ENCODE results near the gene ASB18.

Gene ASB18

GRCh38 chr2:236173729-236174607, 90.2 kb downstream of the ASB18 start:
- no peak for DNase-seq (ENCODE audit: low spot score)

DNA sequence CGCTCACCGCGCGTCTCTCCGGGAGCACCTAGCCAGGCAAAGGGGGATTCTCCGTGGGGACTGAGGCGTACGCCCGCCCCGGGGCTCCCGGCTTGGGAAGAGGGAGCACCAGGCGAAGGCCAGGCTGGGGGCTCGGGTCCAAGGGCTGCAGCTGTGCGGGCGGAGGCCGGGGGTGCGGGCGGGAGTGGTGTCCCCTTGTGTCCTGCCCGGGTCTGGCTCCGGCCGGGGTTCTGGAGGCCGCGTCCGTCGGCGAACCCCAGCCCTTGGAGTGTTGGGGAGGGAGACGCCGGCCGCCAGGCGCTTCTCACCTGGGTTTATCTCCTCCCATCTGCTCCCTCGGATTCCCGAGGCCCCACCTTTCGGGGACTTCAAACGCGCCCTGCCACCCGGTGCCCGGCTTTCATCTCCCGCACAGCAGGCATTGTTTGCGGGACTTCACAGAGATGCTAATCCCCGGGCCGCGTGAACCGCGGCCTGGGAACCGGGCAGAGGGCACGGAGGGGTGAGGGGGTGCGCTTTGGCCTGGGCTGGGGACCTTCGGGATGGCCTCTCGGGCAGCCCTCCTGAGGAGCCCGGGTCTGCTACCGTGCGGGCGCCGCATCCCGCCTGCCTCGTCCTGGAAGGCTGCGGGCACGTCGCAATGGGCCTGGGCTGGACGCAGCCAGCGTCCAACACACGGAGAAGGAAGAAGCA, 91.0 kb downstream of the ASB18 start:
- no peak for DNase-seq (ENCODE audit: low spot score)

DNA sequence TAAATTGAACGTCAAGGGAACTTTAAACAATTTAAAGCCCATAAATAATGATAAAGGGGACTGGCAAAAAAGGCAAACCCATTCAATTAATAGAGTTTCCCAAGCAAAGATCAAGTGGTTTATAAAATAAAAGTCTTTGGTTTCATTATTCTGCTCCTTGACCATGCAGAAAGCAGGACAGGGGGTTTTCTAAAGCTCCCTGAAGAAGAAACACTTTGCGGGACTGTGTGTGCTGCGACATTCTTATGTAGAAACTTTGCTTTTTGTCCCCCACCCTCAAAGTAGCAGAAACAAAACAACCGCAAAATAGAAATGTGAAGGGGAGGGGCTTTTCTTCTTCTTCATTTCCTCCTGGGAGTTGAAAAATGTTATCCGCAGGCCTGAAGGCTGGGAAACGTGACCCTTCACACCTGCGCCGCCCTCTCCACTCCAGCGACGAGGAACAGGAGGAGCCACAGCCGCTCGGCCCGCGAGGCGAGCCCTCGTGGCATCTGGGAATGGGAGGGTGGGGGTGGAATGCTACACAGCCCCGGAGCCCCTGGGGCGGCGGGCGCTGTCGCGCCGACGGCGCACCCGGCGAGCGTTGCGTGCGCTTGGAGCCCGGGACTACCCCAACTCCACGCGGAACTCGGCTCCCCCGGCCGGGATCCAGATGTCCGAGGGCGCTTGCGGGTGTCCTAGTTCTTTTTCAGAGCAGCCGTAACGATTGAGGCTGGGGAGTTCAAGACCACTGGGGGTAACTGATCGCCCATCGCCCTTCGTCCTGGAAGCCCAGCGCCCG, 91.8 kb downstream of the ASB18 start:
- DNase-seq (ENCODE audit: low spot score), result no peak

DNA sequence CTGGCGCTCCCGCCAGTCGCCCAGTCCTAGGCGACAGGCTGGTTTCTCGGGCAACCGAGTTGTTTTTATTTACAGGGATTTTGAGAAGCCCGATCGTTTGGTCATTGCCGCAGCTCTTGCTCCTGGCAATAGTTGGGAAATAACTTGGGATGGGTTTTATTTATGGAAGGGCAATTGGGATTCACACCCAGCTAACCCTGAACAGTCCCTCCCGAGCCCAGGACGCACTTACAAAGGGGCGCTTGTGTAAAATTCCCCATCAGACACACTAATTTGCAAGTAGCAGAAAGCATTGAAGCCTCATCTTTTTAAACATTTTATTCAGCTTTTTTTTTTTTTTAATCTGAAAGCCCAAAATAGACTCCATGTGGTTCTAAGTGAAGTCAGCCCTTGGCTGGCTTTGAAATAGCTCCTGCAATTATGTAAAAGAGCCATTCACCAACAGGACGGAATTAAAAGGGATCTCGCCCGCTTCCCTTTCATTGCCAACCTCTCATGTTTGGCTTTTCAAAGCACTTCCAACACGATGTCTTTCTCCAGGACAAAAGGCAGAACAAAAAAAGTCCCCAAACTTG, 92.4 kb downstream of the ASB18 start:
- no peak for DNase-seq (ENCODE audit: low spot score)

GRCh38 chr2:236171181-236171679, 93.0 kb downstream of the ASB18 start:
- DNase-seq (ENCODE audit: low spot score), result no peak

DNA sequence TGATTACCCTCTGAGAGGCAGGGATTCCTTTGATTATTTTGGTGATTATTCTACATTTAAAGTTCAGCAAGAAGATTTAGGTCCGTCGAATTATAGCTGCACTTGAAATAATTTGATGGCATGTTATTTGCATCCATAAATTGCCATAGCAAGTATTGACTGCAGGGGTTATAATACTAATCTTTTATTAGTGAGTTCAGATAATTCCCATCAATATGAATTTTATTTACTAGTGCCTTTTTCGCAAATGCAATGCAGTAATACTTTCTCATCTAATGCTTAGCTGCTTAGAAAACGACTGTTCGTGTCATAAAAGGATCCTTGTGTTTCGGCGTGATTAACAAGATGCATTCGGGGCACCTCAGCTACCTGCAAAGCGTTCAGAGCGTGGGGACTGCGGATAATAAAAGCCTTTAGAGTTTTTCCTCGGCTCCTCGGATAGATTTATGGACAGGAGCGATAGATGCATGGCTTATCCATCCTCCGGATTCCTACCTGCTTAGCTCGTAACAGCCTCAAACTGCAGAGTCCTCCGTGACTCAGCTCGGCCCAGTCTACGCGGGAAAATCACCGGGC, 93.5 kb downstream of the ASB18 start:
- no peak for DNase-seq (ENCODE audit: low spot score)

DNA sequence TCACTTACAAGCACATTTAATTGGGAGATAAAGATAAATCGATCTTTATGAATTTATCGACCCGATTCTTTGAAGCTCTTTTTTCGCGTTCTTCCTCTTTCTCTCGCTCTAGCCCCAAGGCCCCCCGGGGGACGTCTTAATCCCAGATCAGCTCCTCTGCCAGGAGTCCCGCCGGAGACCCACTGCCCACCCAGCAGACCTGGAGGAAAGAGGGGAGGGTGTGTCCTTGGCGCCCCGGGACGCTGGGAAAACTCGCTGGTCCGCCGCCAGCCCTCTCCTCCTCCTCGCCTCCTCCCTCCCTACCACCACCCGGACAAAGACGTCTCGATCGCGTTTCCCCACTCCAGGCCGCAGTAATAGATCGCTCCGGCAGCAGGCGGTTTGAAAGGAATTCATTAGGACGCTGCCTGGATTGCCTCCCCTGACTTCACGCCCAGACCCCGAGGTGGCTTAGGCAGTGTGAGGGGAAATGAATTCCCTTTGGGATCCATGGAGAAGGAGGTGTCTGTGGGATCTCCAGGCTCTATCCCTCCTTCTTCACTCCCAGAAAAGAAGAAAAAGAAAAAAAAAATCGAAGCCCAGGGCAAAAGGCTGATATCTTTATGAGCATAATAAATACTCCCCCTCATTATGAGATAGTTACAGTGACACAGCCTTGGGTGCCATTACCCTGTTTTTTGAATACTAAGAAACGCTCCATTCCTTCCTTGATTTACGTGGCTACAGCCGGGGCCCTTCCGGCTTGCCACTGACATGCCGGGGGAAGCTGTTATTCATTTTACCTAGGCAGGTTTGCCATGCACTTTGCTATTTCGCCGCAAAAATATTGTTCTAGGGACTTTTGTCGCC, 94.2 kb downstream of the ASB18 start:
- DNase-seq (ENCODE audit: low spot score), result no peak

DNA sequence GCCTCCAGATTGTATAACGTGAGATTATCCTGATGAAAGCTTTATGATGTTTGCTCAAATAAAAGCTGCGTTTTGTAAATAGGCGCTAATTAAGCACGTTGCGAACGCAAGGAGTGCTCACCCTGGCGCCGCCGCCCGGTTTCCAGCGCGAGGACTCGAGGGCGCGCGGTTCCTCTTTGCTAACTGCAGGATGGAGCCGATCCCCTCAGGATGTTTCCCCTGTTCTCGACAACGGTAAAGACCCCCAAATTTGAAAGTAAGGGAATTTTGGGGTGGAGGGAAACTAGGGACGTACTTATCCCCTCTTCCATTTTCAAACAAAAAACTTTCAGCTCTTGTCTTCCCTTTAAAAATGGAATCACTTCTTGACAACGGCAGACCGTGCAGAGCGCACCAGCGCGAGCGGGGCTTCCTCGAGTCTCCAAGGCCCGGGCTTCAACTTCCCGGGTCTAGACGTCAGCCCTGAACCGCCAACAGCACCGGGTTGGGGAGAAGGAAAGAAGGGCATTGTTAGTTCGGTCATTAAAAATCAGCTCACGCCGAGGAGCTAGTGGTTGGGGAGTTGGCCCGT, 95.0 kb downstream of the ASB18 start:
- DNase-seq (ENCODE audit: low spot score), result no peak

DNA sequence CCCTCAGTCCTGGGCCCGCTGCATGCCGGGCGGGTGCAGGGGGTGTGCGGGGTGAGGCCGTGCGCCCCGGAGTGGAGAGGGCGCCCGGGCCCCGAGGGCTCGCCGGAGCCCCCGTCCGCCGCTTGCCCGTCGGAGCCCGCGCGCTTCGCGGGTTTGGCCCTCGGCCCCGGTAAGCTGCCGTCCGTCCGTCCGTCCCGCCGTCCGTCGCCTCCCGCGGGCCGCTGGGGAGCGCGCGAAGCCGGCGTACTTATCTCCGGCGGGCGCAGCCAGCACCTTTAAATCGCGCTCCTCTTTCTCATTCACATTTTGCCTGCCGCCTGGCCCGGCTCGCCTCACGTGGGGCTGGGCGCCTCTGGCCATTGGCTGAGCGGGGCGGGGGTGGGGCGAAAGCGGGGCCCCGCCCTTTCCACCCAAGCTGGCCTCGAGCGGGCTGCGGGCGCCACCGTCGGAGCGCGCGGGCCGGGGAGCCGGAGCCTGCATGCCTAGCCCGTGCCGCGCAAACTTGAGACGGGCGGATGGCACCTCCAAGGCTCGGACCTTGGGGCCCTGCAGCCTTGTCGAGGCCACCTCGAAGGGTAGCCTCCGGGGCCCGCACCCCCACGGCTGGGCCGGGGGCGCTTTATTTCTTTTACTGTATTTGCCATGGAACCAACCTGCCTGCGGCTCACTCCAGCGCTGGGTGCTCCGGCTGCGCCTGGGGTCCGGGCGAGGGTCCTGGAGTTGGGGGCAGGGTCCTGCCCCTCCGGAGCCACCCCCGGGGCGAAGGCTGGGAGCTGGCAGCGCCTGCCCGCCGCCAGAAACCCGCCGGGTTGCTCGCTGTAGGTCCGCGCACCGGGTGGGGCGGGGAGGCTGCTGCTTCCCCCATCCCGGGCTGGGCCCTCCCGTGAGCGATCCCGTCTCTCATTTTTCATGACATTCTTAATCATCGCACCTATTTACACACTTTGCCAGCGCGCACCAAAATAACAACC, 95.8 kb downstream of the ASB18 start, which contains the start of gene GBX2:
Gene GBX2 (minus strand): TSS at position 277 of the 971 bp plus-strand sequence. CDS start 415 bp downstream, outside the sequence.
- peak; percentile 86 for DNase-seq (ENCODE audit: low spot score)

GRCh38 chr2:236167297-236168109, 96.7 kb downstream of the ASB18 start:
- DNase-seq (ENCODE audit: low spot score), result no peak

DNA sequence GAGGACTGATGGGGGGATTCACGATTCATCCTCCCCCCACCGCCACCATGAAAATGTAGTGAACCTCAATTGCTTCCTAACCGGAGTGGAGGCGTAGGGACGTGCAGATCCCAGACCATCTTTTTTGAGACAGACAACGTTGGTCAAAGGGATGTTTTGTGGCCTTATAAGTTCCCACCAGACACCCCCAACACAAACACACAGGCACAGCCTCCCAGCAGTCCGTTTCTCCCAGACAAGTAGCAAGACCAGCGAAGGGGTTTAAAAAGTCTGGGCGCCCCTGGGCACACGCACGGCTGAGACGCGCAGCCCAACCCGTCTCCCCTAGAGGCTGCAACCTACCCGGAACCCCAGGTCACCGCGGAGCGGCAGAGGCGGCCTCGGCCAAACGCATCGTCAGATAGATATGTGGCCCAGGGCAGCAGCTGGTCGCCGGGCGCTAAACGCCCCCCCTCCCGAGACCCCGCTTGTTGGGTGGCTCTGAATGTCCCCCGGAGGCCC, 97.4 kb downstream of the ASB18 start:
- no peak for DNase-seq (ENCODE audit: low spot score)

DNA sequence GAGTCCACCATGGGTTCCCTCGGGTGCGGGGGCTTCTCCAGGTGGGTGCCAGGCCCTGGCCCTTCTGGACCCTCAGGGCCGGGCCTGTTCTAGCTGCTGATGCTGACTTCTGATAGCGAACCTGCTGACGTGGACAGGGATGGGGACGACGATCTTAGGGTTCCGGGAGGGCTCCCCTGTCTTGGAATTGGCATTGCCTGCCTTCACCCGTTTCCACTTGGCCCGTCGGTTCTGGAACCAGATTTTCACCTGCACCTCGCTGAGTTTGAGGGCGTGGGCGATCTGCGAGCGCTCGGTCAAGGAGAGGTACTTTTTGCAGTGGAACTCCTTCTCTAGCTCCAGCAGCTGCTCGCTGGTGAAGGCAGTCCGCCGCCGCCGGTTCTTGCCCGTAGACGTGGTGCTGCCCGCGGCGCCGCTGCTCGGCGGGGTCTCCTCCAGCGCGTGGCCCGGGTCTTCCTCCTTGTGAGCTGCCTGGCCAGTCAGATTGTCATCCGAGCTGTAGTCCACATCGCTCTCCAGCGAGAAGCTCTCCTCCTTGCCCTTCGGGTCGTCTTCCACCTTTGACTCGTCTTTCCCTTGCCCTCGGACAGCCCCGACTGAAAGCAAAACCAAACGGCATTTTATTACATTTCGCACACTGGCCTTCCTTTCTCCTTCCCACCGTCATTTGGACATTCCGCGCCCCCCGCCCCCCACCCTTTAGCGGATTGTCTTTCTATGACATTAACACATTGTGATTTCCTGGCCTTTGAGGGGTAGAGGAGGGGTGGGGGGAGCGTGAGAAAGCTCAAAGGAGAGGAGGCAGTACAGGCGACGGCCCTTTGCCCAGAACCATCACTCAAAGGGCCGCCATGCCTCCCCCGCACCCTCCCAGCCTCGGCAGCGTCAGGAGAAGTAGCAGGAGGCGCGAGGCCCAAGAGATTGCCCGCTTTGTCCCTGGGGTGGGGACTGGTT, 98.1 kb downstream of the ASB18 start:
- no peak for DNase-seq (ENCODE audit: low spot score)

- no peak for DNase-seq (ENCODE audit: low spot score)
Observed at GRCh38 chr2:236164925-236165841, 99.0 kb downstream of the ASB18 start.

DNA sequence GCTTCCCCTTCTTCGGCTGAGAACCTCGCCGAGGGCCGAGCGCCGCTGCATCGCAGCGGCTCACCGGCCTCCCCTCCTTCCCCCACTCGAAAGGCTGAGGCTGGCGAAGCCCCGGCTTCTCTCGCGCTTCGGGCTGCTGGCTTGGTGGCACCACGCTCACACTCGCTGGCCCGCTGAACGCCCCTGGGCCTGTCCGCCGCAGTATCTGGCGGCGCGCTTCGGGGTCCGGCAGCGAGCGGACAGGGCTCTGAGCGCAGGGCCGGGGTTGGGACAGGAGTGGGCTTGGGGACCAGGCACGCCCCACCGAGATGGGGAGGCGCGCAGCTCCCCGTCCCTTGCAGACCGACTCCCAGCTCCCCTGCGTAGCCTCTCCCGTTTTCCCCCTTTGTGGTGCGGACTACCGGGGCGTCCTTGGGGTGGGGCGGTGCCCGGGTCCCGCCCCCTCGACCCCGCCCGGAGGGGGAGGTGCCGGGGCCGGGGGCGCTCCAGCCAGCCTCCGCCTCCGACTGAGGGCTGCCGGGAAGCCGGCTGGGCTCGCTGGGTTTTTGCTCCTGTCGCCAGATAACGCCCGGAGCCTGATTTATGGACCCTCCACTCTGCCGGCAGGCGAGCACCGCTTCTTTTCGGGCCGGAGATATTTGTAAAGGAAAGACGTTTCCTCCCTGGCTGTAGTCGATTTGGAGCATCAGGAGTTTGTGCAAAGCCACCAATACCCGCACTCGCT, 99.8 kb downstream of the ASB18 start:
- DNase-seq (ENCODE audit: low spot score), result no peak

Data from hepatic stellate cell (primary cell).